ENCODE data around the gene ITGA6.
A peak's percentile ranks its signal among the peaks of the same experiment; 100 is the strongest.
"Not testable (repeated sequence)": the region's sequence is repeated elsewhere in the genome, so short reads cannot be mapped to it uniquely, and the experiment has no call there.

The ITGA6 gene

DNA sequence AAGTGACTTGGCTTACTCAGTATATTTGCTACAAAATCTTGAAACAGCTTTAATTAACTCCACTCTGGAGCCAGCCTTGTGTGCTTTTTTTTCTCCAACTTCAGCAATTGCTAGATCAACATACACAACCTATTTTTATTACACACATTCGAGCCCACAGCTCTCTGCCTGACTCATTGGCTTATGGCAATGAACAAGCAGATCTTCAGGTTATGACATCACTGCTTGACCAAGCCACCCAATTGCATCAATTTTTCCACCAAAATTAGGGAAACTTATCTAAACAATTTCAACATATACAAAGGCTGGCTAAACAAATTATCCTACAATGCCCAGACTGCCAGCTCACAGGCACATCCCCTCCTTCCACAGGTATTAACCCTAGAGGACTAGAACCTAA, 88.9 kb downstream of the ITGA6 start:
- DNase-seq (ENCODE audit: low read depth) = peak; percentile 67

DNA sequence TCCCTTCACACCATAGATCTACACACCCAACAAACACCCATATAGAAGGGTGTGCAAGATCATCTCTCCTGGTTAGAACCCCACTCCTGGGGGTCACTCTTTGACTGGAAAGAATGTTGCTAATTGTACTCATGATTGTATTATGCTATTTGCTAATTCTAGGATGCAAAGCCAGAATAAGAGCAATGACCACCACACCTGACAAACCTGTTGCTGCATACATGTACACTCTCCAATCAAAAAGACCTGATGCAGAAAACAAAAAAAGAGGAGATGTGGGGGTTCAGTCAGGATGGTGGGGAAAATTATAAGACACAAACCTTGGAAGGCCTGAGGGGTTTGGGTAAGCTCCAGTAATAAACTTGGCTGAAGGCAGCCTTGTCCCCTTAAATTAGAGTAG, 91.6 kb downstream of the ITGA6 start:
- DNase-seq (ENCODE audit: low read depth) = no peak

GRCh38 chr2:172525601-172526000, 98.2 kb downstream of the ITGA6 start:
- no peak for DNase-seq (ENCODE audit: low read depth)

DNA sequence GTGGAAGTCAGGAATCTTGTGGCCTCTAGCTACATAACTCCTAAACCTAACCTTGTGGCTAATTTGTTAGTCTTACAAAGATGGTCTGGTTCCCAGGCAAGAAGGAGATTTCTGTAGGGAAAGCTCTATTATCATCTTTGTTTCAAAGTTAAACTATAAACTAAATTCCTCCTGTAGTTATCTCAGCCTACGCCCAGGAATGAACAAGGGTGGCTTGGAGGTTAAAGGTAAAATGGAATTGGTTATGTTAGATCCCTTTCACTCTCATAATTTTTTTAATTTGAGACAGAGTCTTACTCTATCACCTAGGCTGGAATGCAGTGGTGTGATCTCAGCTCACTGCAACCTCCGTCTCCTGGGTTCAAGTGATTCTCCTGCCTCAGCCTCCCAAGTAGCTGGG, 103.9 kb downstream of the ITGA6 start:
- DNase-seq (ENCODE audit: low read depth) = no peak

DNA sequence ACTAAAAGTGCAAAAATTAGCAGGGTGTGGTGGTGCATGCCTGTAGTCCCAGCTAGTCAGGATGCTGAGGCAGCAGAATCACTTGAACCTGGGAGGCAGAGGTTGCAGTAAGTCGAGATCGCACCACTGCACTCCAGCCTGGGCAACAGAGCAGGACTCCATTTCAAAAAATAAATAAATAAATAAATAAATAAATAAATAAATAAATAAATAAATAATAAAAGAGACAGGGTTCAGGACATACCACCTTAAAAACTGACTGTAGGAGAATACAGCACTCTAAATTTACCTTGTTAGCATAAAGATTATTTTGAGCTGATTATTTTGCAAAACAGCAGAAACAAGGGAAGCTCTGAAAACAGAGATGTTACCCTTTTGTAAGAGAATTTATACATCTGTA, 105.1 kb downstream of the ITGA6 start:
- DNase-seq (ENCODE audit: low read depth) = not testable (repeated sequence)

- no peak for DNase-seq (ENCODE audit: low read depth)
Observed at GRCh38 chr2:172533687-172534086, 106.3 kb downstream of the ITGA6 start.

DNA sequence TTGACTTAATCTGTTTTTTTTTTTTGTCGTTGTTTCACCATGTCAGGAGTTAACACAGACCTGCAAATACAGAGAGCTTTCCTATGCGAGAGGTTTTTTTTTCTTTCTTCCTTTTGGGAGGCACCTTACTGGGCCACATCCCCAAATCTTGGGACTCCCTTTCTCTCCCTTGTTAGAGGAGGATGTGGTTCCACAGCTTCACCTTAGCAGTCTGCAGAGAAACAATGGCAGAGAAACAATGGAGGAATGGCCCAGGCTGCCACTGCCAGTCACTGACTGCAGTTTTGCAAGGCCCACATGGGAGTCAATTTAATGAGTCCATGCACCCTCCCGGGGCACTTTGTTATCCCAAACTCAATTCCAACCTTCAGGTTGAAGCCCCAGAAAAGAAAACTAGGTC, 107.7 kb downstream of the ITGA6 start:
- DNase-seq (ENCODE audit: low read depth) = no peak

- not testable (repeated sequence) for DNase-seq (ENCODE audit: low read depth)
Observed at GRCh38 chr2:172537851-172538250, 110.5 kb downstream of the ITGA6 start.

DNA sequence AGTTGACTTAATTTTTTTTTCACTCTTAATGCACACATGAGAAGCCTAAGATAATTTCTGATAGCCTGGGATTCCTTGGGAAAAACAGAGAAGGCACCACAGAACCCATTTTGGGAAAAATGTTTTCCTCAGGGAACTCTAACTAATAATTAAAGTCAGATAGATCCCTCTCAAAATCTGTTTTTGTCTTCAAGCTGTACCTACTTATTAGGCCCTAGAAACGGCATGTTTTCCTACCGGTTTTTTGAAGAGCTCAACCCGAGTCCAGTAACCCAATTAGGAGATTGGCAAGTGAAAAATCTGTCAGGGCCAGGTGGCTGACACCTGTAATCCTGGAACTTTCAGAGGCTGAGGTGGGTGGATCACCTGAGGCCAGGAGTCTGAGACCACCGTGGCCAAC, 112.4 kb downstream of the ITGA6 start:
- no peak for DNase-seq (ENCODE audit: low read depth)

DNA sequence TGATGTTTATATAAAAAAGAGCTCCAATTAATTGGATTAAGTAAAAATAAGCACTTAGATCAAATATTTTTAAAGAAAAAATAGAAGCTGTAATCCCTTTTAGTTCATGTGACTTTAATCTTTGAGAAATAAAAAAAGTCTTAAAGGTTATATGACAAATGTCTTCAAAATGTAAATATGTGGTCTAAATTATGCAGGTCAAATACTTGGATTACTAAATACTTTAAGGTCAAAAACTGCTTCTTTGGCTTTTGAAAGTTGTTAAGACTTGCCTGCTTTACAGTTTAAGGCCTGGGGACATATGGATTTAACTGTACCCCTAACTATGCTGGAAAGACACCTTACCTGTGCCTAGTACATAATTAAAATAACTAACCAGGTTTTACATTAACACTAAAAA, 113.0 kb downstream of the ITGA6 start:
- DNase-seq (ENCODE audit: low read depth) = peak; percentile 36

DNA sequence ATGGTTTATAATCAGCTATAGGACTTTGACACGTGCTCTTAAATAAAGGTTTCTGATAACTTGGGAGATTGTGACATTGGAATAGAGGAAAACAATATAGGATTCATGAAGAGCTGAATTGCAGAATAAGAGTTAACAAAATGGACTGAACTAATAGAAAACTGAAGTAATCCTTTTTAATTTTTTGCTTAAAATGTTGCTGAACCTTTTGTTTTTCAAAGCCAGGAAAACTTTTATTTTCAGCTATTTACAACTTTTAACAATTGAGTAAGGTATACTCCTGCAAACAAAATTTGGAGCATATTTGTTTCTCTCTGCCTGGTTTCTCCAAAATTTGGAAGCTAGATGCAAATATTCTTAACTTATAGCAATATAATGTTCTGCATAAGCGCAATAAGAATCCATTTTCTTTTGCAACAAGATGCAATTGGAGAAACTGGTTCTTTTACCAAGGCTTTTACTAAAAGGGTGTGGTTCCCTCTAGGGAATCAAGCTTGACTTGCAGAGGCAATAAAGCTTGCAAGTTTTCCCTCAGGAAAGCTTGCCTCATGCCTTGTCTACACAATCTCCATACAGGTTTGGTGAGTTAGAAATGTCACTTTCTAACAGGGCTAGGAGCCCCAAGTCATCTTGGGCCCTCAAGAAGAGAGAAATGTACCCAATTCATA, 118.2 kb downstream of the ITGA6 start:
- no peak for DNase-seq (ENCODE audit: low read depth)

DNA sequence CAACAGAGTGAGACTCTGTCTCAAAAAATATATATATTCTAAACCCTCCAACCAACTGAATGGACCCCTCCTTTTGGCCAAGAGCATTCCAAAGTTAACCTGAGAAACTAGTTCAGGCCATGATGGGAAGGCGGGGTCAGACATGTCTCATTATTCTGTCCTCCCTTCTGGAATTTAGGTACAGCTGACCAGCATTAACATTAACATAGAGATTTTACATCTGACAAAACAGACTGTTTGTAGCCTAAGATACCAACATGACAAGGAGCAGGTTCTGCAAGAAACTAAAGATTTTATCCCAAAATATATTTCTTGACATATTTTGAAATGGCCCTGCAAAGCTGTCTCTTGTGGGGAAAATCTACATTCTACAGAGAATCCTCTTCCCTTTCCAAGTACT, 121.7 kb downstream of the ITGA6 start:
- no peak for DNase-seq (ENCODE audit: low read depth)

DNA sequence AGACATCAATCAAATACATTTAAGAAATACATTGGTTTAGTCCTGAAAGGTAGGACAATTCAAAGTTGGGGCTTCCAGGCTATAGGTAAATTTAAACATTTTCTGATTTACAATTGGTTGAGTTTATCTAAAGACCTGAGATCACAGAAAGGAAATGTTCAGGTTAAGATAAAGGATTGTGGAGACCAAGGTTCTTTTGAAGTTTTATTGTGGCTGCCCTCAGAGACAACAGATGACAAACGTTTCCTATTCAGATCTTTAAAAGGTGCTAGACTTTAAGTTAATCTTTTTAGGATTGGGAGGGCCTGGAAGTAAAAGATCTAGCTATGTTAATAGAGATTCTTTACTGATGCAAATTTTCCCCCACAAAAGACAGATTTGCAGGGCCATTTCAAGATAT, 122.4 kb downstream of the ITGA6 start:
- DNase-seq (ENCODE audit: low read depth) = not testable (repeated sequence)

GRCh38 chr2:172550419-172550818, 123.0 kb downstream of the ITGA6 start:
- DNase-seq (ENCODE audit: low read depth) = no peak

DNA sequence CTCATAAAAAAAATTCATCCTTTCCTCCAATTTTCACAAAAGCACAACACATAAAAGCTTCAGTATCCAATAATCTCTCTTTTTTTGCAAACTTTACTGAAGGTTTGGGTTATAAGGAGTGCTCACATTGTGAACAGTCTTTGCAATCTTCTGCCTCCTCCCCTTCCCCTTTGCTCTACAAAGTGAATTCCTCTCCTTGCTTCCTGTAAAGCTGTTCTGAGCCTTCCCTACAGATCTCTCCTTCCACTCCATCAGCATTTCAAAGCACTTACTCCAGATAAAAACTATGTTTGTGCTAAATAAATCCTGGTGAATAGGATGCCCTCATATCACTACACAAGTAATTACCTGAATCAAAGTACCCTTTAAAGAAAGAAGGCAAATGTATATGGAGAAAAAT, 123.9 kb downstream of the ITGA6 start:
- peak; percentile 16 for DNase-seq (ENCODE audit: low read depth)

DNA sequence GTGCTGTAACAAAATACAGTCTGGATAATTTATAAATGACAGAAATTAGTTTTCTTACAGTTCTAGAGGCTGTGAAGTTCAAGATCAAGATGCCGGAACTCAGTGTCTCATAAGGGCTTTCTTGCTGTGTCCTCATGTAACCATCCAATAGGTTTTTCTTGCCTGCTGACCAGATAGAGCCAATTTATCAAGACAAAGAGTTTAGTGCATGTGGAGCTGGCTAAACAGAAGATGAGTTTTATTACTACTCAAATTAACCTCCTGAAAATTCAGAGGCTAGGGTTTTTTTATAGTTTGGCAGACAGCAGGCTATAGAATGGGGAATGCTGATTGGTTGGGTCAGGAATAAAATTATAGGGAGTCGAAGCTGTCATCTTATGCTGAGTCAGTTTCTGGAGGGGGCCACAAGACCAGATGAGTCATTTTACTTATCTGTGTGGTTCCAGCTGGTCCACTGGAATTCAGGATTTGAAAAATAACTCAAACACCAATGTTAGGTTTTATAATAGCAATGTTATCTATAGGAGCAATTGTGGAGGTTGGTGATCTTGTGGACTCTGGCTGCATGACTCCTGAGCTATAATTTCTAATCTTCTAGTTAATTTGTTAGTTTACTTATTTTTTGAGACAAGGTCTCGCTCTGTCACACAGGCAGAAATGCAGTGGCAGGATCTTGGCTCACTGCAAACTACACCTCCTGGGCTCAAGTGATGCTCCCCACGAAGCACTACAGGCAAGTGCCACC, 125.3 kb downstream of the ITGA6 start:
- DNase-seq (ENCODE audit: low read depth) = peak; percentile 86

GRCh38 chr2:172554352-172555271, 127.2 kb downstream of the ITGA6 start:
- DNase-seq (ENCODE audit: low read depth) = no peak

- no peak for DNase-seq (ENCODE audit: low read depth)
Observed at GRCh38 chr2:172555272-172555521, 127.8 kb downstream of the ITGA6 start.

Measured in EH (cell line).